NCI-H446 (cell line): Measurements from ENCODE around the gene ADCY9.

ENCODE experiments used
- DNase-seq, 2 experiments: peaks; one replicate each; lab custom pipeline; 2025; lab: John Stamatoyannopoulos, UW

Gene ADCY9

DNA sequence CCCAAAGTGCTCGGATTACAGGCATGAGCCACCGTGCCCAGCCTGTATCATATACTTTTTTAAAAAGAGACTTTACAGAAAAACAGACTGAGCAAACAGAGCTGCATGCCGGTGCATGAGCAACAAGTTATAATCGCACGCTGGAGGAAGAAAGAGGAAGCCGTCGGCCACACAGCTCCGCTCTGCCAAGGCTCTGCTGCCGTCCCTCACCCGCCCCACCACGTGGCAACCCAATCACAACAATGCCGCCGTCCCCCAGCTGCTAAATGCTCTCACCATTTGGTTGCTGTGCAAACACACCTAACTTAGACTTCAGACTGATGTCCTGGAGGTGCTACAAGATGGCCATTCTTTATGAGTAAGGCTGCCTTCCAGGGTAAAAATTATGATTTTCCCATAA lies 83.5 kb downstream of the ADCY9 start:
- no peak for DNase-seq

DNA sequence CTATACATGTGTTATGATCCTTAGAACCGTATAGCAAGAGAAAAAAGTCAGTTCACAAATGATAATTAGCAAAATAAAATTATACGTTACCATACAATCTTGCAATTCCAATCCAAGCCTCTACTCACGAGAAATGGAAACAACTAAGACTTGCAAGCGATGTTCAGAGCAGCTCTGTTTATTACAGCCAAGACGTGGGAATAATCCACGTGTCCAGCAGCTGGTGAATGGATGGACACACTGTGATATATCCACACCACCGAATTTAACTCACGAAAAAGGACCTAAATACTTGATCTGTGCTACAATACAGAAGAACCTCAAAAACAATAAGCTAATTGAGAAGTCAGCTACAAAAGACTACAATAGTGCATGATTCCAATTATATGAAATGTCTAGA lies 88.1 kb downstream of the ADCY9 start:
- no peak for DNase-seq

DNA sequence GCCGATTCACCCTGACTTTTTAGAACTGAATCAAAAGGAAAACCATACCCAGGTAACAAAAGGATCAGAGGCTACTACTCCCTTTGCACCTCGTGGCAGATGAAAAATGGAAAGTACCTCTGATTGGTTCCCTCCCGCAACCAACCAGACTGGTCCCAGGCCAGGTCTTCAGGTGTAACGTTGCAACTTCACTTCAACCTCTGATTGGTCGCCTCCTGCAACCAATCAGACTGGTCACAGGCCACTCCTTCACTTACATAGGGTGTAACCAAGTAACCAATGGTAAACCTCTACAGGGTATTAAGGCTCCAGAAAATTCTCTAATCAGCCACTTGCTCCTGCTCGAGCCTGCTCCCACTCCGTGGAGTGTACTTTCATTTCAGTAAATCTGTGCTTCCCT lies 89.4 kb downstream of the ADCY9 start:
- no peak for DNase-seq

DNA sequence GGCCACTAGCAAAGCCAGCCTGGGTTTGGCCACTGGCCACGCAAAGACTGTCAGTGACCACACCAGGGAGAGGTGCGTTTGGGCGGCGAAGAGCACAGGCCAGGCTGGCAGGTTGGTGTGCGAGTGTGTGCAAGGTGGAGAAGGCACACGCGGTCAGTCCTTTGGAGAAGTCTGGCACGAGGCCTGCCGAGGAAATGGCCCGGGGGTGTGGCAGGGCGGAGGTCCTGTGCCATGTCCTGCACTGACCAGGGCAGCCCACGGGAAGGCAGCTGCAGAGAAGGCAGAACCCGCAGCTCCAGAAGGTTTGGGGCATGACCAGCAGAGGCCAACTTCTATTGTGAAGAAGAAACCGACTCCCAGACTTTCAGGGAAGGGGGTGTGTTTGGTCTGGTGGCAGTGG lies 90.8 kb downstream of the ADCY9 start:
- DNase-seq = no peak

DNA sequence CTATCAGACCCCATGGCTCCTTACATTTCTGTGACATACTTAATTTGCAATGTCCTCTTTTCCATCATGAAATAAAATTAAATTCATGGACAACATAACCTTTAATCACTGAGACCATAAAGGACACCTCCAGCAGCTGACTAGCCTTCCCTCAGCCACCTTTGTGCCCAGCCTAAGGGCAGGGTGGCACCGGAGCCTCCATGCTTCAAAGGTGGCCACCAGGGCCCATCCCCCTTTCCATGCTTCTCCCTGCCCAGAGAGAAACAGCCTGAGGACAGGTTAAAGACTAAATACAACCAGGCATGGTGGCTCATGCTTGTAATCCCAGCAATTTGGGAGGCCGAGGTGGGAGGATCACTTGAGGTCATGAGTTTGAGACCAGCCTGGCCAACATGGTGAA lies 94.3 kb downstream of the ADCY9 start:
- no peak for DNase-seq

DNA sequence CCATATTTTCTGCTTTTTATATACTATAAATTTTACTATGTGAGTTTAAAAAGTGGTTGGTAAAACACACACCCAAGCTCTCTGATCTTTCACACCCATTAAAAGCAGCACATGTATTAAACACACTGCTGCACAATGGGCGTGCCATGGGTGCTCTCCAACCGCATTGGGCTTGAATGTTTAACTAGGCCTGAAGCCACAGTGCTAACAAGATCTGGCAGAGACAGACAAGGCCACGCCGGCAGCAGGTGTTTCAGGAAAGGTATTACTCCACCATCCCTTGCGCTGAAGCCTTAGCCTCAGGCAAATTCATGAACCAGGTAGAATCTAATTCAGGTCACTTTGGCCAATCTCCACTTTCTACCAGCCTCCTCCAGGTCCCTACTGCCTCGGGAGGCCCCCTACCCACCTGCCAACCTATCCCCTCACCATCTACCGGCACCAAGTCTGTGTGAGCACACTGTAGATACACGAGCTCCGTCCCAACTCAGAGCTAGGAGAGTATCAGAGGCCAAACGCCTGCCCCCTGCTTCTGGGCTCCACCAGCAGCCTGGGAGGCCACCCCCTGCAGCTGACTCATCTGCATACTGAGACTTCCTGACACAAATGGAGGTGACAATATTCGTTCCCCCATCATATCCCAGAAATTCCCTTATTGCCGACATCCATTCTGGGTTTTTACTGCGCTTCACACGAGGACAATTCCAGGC lies 95.0 kb downstream of the ADCY9 start:
- no peak for DNase-seq

DNA sequence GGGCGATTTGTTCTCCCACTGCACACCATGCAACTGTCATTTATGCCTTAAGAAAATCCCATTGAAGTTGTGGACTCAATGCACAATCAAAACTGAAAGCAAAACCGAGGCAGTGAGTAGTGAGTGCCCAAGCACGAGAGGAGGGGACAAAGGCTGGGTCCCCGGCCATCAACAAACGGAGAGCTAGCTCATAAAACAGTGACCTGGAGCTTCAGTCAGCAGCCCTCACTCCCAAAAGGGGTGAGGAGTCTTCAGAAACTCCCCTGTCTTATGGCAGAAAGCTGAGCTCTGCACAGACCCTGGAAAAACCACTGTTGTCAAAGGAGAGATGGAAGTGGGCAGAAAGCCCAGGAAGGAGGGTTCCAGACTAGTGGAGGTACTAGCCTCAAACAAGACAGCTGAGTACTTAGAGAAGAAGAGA lies 96.9 kb downstream of the ADCY9 start:
- DNase-seq = no peak

DNA sequence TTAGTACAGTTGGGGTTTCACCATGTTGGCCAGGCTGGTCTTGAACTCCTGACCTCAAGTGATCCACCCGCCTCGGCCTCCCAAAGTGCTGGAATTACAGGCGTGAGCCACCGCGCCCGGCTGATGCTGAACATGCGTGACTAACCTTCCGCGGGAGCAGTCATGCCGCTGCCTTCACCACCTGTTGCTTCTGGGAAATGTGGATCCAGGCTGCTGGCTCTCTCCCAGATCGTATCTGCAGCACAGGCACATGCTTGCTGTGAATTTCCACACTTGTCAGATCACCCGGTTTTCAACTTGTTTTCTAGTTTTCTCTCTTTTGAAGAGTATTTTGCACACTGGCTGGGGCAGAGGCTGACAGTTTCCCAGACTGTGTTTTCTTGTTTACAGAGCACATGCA lies 97.9 kb downstream of the ADCY9 start:
- DNase-seq = no peak

DNA sequence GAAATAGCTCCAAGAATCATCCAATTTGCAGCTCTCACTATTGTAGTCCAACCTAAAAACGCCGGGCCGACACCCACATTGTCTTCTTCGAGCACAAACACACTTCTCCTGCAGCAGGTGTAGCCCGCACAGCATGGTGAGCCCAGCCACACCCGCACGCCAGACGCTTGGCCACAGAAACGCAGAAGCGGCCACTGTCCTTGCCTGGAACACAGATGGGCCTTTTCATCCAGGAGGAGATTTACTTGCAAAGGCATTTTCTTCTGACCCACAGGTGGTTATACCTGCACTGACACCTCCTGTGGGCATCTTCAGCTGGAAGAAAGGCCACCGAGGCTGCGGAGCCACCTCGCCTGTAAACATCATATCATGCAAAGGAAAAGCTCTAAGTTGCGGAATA lies 98.4 kb downstream of the ADCY9 start:
- no peak for DNase-seq

DNA sequence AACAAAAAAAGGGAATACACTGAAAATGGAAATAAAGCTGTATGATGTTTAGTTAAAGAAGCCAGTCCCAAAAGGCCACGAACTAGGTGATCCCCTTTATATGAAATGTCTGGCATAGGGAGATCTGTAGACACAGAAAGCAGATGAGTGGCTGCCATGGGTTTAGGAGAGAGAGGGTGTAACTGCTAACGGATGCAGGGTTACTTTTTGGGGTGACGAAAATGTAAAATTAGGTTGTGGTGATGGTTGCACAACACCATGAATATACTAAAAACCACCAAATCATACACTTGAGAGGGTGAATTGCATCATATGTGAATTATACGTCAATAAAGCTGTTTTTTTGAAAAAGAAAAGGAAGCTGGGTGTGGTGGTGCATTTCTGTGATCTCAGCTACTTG lies 99.6 kb downstream of the ADCY9 start:
- no peak for DNase-seq

DNA sequence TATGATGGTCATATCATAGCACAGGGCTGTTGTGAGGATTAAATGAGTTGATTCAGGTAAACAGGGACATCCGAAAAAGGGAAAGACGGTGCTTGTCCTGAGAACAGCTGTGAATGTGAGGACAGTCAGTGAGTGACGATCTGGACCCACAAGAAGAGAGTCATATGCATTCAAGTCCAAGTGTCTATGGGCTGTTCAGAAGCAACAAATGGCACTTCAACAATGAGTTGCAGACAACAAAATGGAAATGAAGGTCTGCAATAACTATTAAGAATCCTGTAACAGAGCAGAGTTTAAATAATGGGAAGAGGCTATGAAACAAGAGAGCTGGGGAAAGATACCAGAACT lies 100.3 kb downstream of the ADCY9 start:
- DNase-seq = no peak

DNA sequence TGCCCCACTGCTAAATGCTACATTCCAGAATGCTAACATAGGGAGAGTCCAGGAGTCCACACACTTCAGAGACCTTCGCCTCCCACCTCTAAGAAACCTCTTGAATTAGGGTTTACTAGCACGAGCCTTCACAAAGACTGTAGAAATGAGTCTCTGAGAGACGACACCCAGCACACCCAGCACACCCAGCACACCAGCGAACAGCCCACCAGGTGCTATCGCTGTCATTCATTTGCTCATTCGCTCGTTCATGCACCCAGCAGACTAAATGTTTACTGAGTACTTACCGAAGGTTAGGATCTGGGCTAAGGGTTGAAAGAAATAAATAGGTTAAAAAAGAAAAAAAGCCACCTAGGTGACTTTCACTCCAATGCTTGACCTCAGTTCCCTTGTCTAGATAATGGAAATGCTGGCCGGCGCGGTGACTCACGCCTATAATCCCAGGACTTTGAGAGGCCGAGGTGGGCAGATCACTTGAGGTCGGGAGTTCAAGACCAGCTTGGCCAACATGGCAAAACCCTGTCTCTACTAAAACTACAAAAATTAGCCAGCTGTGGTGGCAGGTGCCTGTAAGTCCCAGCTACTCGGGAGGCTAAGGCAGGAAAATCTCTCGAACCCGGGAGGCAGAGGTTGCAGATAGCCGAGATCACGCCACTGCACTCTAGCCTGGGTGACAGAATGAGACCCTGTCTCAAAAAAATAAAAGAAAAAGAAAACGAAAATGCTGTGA lies 100.8 kb downstream of the ADCY9 start:
- no peak for DNase-seq

DNA sequence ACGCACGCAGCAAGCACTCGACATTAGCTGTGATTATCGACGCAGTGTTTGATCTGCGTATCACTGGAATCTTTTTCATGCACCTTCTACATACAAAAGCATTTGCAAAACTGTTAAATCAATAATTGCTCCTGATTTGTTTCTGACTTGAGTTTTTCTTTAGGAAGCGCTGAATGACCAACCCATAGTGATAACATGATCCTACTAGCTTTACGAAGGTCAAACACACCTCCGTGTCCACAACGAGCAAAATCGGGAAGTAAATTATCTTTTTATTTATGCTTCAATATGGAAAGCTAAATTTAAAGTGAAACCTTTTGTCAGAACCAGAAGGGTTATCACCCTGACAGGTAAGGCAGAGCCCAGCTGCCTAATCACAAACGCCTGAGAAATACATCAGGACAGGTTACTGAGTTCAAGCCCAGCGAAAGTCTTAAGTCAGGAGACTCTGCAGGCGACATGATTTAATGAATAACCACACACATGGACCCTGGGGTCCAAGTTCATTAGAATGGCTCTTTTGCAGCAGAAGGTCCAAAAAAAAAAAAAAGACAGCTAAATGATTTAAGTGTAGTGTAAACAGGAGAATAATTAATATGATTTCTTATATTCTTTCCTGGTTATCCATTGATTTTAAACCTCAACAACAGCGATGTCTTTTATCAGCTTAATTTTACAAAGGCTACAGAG lies 104.2 kb downstream of the ADCY9 start:
- no peak for DNase-seq

DNA sequence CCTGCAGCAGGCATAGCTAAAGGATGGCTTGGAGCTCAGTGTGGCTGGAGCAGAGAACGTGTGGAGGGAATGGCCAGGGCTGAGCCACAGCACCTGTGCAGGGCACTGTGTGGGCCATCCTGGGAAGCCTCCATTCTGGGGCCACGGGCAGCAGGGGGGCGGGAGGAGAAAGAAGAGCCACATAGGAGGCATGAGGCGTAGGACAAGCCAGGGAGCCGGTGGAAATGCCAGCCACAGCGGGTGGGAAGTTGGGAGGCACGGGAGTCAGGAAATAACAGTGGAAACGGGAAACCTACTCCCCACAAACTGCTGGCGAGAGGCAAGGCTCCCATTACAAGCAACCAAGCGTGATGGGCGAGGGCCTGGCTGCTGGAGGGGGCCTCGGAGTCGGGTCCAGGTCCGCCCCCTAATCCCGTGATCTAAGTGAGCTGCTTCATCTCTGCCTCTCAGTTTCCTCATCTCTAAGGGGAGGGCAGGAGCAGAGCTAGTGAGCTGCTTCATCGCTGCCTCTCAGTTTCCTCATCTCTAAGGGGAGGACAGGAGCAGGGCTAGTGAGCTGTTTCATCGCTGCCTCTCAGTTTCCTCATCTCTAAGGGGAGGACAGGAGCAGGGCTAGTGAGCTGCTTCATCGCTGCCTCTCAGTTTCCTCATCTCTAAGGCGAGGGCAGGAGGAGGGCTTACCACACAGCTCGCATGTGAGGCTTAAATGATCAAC lies 104.9 kb downstream of the ADCY9 start:
- no peak for DNase-seq

DNA sequence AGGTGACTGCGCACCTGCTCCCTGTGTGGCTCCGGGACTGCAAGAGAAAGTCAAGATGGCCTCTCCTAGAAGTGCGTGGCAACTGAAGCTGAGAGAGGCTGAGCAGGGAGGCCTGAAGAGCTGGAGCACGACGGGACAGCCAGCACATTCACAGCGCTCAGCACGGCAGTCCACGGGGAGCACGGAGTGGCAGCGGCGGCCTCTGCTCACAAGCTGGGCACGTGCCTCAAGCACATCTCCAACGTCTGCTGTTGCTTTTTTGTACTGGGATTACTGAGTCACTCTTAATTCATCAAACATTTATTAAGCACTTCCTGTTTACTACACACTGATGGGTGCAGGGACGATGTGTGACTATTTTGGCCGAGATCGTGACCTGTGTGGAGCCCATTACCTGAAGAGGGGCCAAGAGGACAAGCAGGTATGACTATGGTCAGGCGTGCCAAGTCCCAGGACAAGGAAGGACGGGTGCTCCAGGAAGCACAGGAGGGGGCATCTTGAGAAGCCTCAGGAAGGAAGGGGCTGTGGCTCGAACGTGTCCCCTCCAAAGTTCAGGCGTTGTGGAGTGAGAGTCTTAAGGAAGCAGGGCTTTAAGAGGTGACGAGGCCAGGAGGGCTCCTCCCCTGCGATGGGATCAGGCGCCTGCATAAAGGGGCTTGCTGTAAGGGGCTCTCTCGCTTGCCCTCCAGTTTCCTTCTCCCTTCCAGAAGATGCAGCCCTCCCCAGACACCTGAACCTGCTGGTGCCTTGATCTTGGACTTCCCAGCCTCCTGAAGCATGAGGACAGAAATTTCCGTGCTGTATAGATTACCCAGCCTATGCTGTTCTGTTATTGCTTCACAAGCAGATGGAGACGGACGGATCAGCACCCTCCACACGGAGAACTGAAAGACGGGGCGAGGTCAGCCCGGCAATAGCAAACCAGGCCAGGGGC lies 105.8 kb downstream of the ADCY9 start:
- DNase-seq = no peak

DNA sequence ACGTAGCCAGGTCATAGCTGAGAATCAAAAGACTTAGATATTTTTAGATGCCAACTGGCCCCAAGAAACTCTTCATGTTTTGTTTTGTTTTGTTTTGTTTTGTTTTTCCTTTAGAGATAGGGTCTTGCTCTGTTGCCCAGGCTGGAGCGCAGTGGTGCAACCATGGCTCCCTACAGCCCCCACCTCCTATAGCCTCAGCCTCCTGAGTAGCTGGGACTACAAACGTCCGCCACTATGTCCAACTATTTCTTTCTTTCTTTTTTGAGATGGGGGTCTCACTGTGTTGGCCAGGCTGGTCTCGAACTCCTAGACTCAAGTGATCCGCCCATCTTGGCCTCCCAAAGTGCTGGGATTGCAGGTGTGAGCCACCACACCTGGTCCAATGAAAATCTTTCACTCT lies 107.1 kb downstream of the ADCY9 start:
- DNase-seq = no peak

DNA sequence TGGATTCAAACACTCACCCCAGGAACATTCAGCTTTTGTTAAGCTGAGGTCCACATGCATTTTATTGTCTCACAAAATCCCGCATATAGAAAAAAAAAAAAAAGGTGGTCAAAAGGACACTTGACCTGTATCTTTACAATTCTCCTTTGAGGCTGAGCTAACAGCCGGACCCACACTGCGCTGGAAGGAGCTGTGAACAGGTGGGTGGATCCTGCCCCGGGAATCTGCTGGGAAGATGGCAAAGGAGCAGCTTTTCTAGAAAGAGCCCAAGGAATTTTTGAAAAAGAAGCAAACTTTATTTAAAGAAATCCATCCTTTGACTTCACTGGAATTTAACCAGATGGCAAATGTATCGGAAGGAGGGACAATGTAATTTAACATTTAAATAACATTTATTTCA lies 108.1 kb downstream of the ADCY9 start:
- no peak for DNase-seq

DNA sequence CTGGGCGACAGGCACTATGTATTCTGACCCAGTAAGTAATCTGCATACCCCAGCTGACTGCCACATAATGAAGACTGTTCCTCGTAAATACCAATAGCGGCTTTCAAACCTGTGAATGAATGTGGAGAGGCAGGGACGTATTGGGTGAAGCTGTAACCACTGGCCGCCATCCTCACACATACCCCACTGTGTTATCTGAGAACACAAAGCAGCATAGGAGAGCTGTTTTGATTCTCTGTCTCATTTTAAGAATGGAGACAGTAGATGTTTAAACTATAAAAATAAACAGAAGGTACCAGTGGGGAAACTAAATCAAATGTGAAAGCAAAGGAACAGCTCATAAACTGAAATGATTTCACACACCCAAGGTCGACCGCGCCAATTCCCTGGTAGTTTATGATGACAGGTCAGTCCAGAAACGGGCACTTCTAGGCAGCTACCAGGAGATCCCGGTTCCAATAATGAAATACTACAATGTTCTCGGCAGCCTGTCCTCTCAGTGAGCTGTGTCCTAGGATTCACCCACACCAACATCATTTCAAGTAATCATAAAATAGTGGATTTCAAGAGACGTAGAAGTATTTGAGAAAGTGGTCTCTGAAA lies 109.7 kb downstream of the ADCY9 start:
- DNase-seq = no peak

DNA sequence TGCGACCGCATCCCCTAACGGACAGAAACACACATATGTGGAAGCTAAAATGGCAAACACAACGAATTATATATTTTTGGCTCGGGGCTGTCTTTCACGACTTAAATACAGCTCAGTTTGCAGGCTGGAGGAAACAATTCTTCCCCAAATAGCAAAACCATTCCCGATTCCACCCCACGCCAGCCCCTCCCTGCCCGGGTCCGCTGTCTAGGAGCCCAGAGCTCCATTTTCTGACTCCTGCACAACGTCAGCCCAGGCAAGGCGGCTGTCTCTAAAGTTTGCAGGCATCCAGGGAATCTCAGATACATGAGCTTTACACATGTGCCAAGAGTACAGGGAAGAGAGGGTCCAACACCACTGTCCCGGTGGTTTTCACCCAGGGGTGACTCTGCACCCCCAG lies 110.5 kb downstream of the ADCY9 start:
- no peak for DNase-seq

DNA sequence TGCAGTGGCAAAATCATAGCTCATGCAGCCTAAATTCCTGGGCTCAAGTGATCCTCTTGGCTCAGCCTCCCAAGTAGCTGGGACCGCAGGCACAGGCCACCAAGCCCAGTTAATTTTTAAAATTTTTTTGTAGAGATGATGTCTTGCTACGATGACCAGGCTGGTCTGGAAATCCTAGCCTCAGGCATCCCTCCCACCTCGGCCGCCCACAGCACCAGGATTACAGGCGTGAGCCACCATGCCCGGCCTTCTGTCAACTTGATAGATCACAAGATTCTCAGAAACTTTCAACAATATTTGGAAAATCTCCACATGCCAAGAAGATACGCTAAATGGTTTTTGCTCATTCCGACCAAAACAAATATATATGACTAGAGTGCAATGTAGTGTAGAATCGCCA lies 111.0 kb downstream of the ADCY9 start:
- DNase-seq = no peak

DNA sequence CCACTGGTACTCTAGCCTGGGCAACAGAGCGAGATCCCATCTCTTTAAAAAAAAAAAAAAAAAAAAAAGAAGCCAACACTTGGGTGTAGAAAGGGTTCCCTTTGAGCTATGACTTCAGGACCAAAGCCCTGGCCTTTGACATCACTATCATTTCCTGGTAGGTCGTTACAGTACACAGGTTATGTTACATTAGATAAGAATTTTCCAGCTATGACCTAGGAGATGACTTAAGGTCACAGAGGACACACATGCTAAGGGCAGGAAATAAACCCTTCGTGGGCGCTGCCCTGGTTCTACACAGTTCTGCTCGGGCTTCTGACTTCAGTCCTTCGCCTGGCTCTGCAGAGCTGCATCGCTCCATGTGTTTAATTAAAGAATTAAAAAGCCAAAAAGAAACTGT lies 112.0 kb downstream of the ADCY9 start:
- no peak for DNase-seq
